HG02623 (cell line): ENCODE results near the gene KIAA1328.
"Not testable (repeated sequence)": the region's sequence is repeated elsewhere in the genome, so short reads cannot be mapped to it uniquely, and the experiment has no call there.

Experiments
- ATAC-seq: cut with Tn5 transposase; IDR thresholded peaks from one replicate; pipeline ENCODE4 v1.9.1; 2021; ENCODE audit warnings: moderate library complexity; ENCODE audit not compliant: unreplicated experiment

KIAA1328 gene

GRCh38 chr18:37124516-37124915 is 295.6 kb downstream of the KIAA1328 start:
- no peak for ATAC-seq

- no peak for ATAC-seq
Measured at GRCh38 chr18:37135177-37135576, 306.2 kb downstream of the KIAA1328 start.

GRCh38 chr18:37138456-37138855 is 309.5 kb downstream of the KIAA1328 start:
- ATAC-seq = no peak

- ATAC-seq = no peak
Measured at GRCh38 chr18:37139876-37140275, 310.9 kb downstream of the KIAA1328 start.

GRCh38 chr18:37144921-37145320 is 316.0 kb downstream of the KIAA1328 start:
- ATAC-seq = no peak

GRCh38 chr18:37156330-37156942 is 327.5 kb downstream of the KIAA1328 start:
- ATAC-seq = no peak

- ATAC-seq = no peak
Measured at GRCh38 chr18:37160038-37160820, 331.3 kb downstream of the KIAA1328 start.

GRCh38 chr18:37161491-37161890 is 332.6 kb downstream of the KIAA1328 start:
- no peak for ATAC-seq

GRCh38 chr18:37162551-37162950 is 333.6 kb downstream of the KIAA1328 start:
- no peak for ATAC-seq

GRCh38 chr18:37163119-37163518 is 334.2 kb downstream of the KIAA1328 start:
- ATAC-seq = no peak

GRCh38 chr18:37166491-37166890 is 337.6 kb downstream of the KIAA1328 start:
- ATAC-seq = no peak

- not testable (repeated sequence) for ATAC-seq
Measured at GRCh38 chr18:37166966-37167365, 338.0 kb downstream of the KIAA1328 start.

GRCh38 chr18:37170984-37171383 is 342.1 kb downstream of the KIAA1328 start:
- ATAC-seq = no peak

GRCh38 chr18:37173384-37173783 is 344.5 kb downstream of the KIAA1328 start:
- ATAC-seq = no peak

GRCh38 chr18:37175727-37176620 is 347.0 kb downstream of the KIAA1328 start:
- no peak for ATAC-seq

GRCh38 chr18:37176621-37176934 is 347.7 kb downstream of the KIAA1328 start:
- ATAC-seq = no peak

GRCh38 chr18:37179384-37179783 is 350.5 kb downstream of the KIAA1328 start:
- ATAC-seq = no peak

- no peak for ATAC-seq
Measured at GRCh38 chr18:37180086-37180485, 351.2 kb downstream of the KIAA1328 start.

- no peak for ATAC-seq
Measured at GRCh38 chr18:37182340-37183135, 353.6 kb downstream of the KIAA1328 start.

- ATAC-seq = no peak
Measured at GRCh38 chr18:37184209-37184868, 355.4 kb downstream of the KIAA1328 start.
